Retinal pigment epithelial cell (primary cell): ENCODE results near the gene NKPD1.
A peak's percentile ranks its signal among the peaks of the same experiment; 100 is the strongest.

Experiments
- DNase-seq: peaks from one replicate; pipeline ENCODE4 v3.0.0-alpha.2; 2010; ENCODE audit warnings: low read depth
- H3K4me3 ChIP-seq: 2 replicates; pipeline ENCODE4 v1.5.1; 2011; ENCODE audit warnings: mild to moderate bottlenecking, low read length, control low read depth, moderate library complexity
- TF ChIP-seq, protein P1 (sequence below): conservative IDR thresholded peaks from 2 replicates; pipeline ENCODE4 v1.5.1; 2011; ENCODE audit warnings: low read depth, low read length, control low read depth, inconsistent platforms

NKPD1 gene

GRCh38 chr19:45149129-45149528, 11.7 kb downstream of the NKPD1 start:
- TF ChIP-seq, protein P1, sequence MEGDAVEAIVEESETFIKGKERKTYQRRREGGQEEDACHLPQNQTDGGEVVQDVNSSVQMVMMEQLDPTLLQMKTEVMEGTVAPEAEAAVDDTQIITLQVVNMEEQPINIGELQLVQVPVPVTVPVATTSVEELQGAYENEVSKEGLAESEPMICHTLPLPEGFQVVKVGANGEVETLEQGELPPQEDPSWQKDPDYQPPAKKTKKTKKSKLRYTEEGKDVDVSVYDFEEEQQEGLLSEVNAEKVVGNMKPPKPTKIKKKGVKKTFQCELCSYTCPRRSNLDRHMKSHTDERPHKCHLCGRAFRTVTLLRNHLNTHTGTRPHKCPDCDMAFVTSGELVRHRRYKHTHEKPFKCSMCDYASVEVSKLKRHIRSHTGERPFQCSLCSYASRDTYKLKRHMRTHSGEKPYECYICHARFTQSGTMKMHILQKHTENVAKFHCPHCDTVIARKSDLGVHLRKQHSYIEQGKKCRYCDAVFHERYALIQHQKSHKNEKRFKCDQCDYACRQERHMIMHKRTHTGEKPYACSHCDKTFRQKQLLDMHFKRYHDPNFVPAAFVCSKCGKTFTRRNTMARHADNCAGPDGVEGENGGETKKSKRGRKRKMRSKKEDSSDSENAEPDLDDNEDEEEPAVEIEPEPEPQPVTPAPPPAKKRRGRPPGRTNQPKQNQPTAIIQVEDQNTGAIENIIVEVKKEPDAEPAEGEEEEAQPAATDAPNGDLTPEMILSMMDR: no peak
- no peak overlapping the region for H3K4me3 ChIP-seq
- no peak for DNase-seq

- DNase-seq: no peak
- TF ChIP-seq, protein P1: peak; percentile 17
- H3K4me3 ChIP-seq: no peak overlapping the region
These were observed 12.7 kb downstream of the NKPD1 start for GRCh38 chr19:45147835-45148676.

DNA sequence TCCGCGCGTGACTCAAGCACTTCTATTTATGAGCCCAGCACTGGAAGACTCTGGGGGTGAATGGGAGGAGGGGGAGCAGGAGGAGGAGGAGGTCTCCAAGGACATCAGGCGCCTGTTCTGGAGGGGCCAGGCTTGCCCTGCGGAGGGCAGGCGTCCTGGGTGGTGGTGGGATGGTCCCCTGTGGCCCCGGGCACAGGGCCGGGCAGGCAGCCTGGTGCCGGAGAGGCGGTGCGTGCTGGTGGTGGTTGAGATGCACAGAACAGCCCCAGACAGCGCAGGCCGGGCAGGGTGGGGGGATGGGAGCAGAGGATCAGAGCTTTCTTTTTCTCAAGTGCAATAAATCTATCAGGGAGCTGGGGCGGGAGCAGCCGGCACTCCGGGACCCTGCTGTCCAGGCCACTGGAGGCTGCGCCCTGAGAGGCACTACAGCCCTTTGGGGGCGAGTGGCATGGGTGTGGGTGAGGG, 14.0 kb downstream of the NKPD1 start:
- no peak overlapping the region for H3K4me3 ChIP-seq
- DNase-seq: no peak
- TF ChIP-seq, protein P1: no peak

DNA sequence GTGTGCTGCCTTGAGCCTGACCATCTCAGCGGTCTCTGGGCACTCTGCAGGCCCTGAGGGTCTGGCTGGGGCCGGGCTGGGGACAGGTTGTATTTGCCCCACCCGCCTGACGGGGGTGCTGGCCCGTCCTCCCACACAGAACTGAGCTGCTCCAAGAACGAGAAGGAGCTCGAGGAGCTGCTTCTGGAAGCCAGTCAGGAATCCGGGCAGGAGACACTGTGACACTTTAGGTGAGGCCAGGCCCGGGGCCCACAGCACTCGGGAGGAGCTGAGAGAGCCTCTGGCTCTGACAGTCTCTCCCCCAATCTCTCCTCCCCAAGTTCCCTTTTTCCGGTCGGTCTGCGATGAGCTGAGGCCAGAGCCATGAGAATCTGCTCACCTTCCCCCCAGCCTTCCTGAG, 14.5 kb downstream of the NKPD1 start:
- no peak overlapping the region for H3K4me3 ChIP-seq
- no peak for DNase-seq
- TF ChIP-seq, protein P1: no peak

DNA sequence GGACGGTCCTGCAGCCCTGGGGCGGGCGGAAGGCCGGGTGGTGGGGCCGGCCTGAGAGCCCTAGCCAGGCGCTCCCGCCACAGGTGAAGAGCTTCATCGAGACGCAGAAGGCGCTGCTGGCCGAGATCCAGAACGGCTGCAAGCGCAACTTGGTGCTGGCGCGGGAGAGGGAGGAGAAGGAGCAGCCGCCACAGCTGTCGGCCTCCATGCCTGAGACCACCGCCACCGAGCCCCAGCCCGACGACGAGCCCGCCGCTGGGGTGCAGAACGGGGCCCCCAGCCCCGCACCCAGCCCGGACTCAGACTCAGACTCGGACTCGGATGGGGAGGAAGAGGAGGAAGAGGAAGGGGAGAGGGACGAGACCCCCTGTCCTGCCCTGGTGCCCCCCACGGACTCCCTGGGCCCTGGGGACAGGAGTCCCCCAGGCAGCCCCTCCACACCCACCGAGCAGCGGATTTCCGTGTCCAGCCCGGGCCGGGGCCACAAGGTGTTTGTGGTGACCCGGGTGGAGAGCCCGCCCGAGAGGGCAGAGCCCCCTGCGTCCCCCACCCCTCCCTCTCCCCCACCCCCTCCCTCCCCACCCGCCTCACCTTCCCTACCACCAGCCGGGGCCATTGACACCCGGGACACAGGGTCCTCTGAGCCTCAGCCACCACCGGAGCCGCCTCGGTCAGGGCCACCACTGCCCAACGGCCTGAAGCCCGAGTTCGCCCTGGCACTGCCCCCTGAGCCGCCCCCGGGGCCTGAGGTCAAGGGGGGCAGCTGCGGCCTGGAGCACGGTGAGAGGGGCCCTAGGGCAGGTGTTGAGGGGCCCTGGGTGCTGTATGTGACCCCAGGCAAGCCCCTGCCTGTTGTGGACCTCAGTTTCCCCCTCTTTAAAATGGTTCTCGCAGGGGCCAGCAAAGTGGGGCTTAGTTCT, 15.3 kb downstream of the NKPD1 start:
- TF ChIP-seq, protein P1: no peak
- DNase-seq: no peak
- H3K4me3 ChIP-seq: no peak overlapping the region

DNA sequence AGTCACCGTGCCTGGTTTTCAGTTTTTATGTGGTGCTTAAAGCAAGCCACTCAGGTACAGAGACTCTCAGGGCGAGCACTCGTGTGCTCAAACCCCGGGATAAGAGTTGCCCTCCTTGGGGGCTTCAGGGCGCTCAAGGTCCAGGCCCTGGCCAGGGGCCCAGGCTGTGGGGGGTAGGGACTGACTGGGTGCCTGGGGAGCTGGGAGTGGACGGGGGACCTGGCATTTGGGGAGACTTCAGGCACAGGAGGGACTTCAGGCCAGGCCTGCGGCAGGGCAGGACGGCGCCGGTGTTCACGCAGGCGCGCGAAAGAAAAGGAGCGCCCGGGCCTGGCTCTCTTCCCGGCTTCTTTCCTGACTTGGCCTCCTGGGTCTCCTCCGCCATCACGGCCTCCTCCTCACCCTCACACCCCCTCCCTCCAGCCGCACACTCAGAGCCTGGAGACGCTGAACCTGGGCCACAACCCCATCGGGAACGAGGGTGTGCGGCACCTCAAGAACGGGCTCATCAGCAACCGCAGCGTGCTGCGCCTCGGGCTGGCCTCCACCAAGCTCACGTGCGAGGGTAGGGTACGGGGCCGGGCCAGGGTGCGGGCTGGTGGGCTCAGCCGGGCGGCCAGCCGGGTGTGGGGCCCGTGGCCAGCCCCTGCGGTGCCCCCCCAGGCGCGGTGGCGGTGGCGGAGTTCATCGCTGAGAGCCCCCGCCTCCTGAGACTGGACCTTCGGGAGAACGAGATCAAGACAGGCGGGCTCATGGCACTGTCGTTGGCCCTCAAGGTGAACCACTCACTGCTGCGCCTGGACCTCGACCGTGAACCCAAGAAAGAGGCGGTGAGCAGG, 16.1 kb downstream of the NKPD1 start:
- TF ChIP-seq, protein P1: no peak
- DNase-seq: no peak
- H3K4me3 ChIP-seq: no peak overlapping the region
